K562 (cell line): ENCODE results near the gene SAMD8. TPM values are rescaled to one million over a fixed set of nuclear protein-coding genes. Genes with fewer than 3 reads are reported as not detected.

Experiments used
- E2F1 ChIP-seq: sonication (generic); formaldehyde crosslinking; IDR thresholded peaks from 2 replicates; pipeline ENCODE4 v1.8.1; 2023; ENCODE audit warnings: mild to moderate bottlenecking, missing genetic modification reagents, moderate library complexity
- E2F8 ChIP-seq: fragments of 450-650 bp; IDR thresholded peaks from 2 replicates; pipeline ENCODE4 v1.7.1; 2018; ENCODE audit warnings: mild to moderate bottlenecking, low read depth; ENCODE audit not compliant: partially characterized antibody
- GTF3C2 ChIP-seq: IDR thresholded peaks from 3 replicates; pipeline ENCODE4 v1.6.1; 2011; ENCODE audit warnings: borderline replicate concordance, mild to moderate bottlenecking, moderate library complexity; ENCODE audit not compliant: insufficient read length; ENCODE audit errors: extremely low read depth
- ILF3 ChIP-seq: fragments of 450-650 bp; IDR thresholded peaks from 2 replicates; pipeline ENCODE4 v1.6.1; 2018; ENCODE audit warnings: antibody characterized with exemption, mild to moderate bottlenecking, moderate library complexity, borderline replicate concordance
- STAG1 ChIP-seq: sonication (generic); formaldehyde crosslinking; IDR thresholded peaks from 2 replicates; pipeline ENCODE4 v1.5.0; 2020; ENCODE audit warnings: missing genetic modification reagents, borderline replicate concordance
- TSHZ1 ChIP-seq: fragments of 250-450 bp; sonication (Bioruptor Pico); IDR thresholded peaks from 2 replicates; pipeline ENCODE4 v1.4.0; 2020; ENCODE audit warnings: mild to moderate bottlenecking, moderate library complexity
- ZBTB43 ChIP-seq: sonication (generic); formaldehyde crosslinking; IDR thresholded peaks from 2 replicates; pipeline ENCODE4 v1.8.0; 2023; ENCODE audit warnings: mild to moderate bottlenecking, missing genetic modification reagents
- ZNF639 ChIP-seq, 2 experiments: fragments of 200-800 bp in 1 of 2; sonication (Bioruptor generic) in 1 of 2; sonication (generic) in 1 of 2; formaldehyde crosslinking in 1 of 2; IDR thresholded peaks in 1 of 2; conservative IDR thresholded peaks in 1 of 2; 2 replicates each; pipeline versions ENCODE4 v1.5.0 to v1.6.1; 2016 to 2020; ENCODE audit warnings: missing compliant biosample characterization in 1 of 2, missing genetic modification characterization in 1 of 2, missing genetic modification reagents in 1 of 2
- ZNF75A ChIP-seq: fragments of 450-650 bp; formaldehyde crosslinking; IDR thresholded peaks from 2 replicates; pipeline ENCODE4 v1.4.0; 2020; ENCODE audit warnings: mild to moderate bottlenecking
- polyA plus RNA-seq, 8 experiments: library from polyadenylated mRNA; depleted of rRNA in 4 of 8; stranded (reverse) in 5 of 8; unstranded in 3 of 8; fragments of >200 nt; fragmentation: Nextera tagmentation in 2 of 8; fragmentation: Illumina TruSeq in 1 of 8; extraction: Ambion mirVana in 2 of 8; extraction: Trizol in 1 of 8; gene quantifications; 2 replicates each; pipeline versions ENCODE4 v1.2.1 to v1.2.3, GENCODE V29; 2011 to 2014; ENCODE audit warnings: inconsistent platforms in 1 of 8, missing spikeins in 1 of 8
- total RNA-seq, 7 experiments: library from RNA; depleted of rRNA in 6 of 7; stranded (reverse); fragments of >200 nt in 6 of 7; fragmentation: Illumina TruSeq in 2 of 7; extraction: Trizol in 2 of 7; gene quantifications; 2 replicates each; pipeline versions ENCODE4 v1.2.1 to v1.2.3, GENCODE V29; 2011 to 2021; ENCODE audit warnings: low replicate concordance in 1 of 7

The SAMD8 gene
- total and polyA plus RNA-seq, 9 of the 15 experiments (the other 6 are each of a cell fraction or from before 2014, with no cell fraction given), result 2.7 to 16.1 (median 6.2) TPM

GRCh38 chr10:75209086-75209920 lies 97.8 kb downstream of the SAMD8 start (continued):
- peak; percentile 82; the same call in 1 of the 2 replicates for TF ChIP-seq TSHZ1 (CRISPR knock-in tag)
- peak in 1 of 2 experiments; percentile 96; a peak in 2 of 4 replicates for TF ChIP-seq ZNF639 (CRISPR knock-in tag; conservative IDR thresholded peaks at IDR 0.05 in 1 of 2, IDR thresholded peaks at IDR 0.05 in 1 of 2)
- TF ChIP-seq ILF3, result no peak
- TF ChIP-seq E2F8, result no peak
- no peak for TF ChIP-seq ZNF75A (CRISPR knock-in tag)
- TF ChIP-seq ZBTB43 (CRISPR knock-in tag), result no peak
- no peak for TF ChIP-seq GTF3C2
- TF ChIP-seq E2F1 (CRISPR knock-in tag), result no peak
- no peak for TF ChIP-seq STAG1 (CRISPR knock-in tag)
